SK-N-SH treated with all-trans-retinoic acid at 6 μM for 48 hours (cell line): Measurements from ENCODE around the gene ZCCHC14.

ENCODE experiments used
- ATAC-seq: fragments of 200-7000 bp; cut with Tn5 transposase; 3 replicates; pipeline ENCODE4 v1.9.1; 2020; ENCODE audit warnings: mild to moderate bottlenecking, moderate library complexity
- ARNTL ChIP-seq: fragments of 450-650 bp; formaldehyde crosslinking; IDR thresholded peaks from 2 replicates; pipeline ENCODE4 v1.5.0; 2020; ENCODE audit warnings: low read depth, mild to moderate bottlenecking, moderate library complexity, borderline replicate concordance
- BACH2 ChIP-seq: fragments of 250-450 bp; sonication (Bioruptor Pico); IDR thresholded peaks from 2 replicates; pipeline ENCODE4 v1.9.0; 2021; ENCODE audit warnings: mild to moderate bottlenecking, borderline replicate concordance
- CSDC2 ChIP-seq: fragments of 250-450 bp; sonication (Bioruptor Pico); IDR thresholded peaks from 2 replicates; pipeline ENCODE4 v1.5.0; 2020; ENCODE audit warnings: mild to moderate bottlenecking, moderate library complexity
- ESRRG ChIP-seq: fragments of 250-450 bp; sonication (Bioruptor Pico); IDR thresholded peaks from 2 replicates; pipeline ENCODE4 v1.6.1; 2021; ENCODE audit warnings: mild to moderate bottlenecking
- GLIS3 ChIP-seq: fragments of 250-450 bp; sonication (Bioruptor Pico); IDR thresholded peaks from 2 replicates; pipeline ENCODE4 v1.5.0; 2020; ENCODE audit warnings: mild to moderate bottlenecking, moderate library complexity
- ISL1 ChIP-seq: fragments of 250-450 bp; sonication (Bioruptor Pico); IDR thresholded peaks from 2 replicates; pipeline ENCODE4 v2.1.2; 2022; ENCODE audit warnings: mild to moderate bottlenecking, moderate library complexity
- PPARA ChIP-seq: fragments of 250-450 bp; sonication (Bioruptor Pico); IDR thresholded peaks from 2 replicates; pipeline ENCODE4 v1.5.0; 2020; ENCODE audit warnings: mild to moderate bottlenecking, borderline replicate concordance
- RARB ChIP-seq: fragments of 250-450 bp; sonication (Bioruptor Pico); IDR thresholded peaks from 2 replicates; pipeline ENCODE4 v1.8.0; 2021; ENCODE audit warnings: mild to moderate bottlenecking, moderate library complexity
- SNAI2 ChIP-seq: fragments of 250-450 bp; sonication (Bioruptor Pico); IDR thresholded peaks from 2 replicates; pipeline ENCODE4 v1.5.0; 2020; ENCODE audit warnings: mild to moderate bottlenecking, moderate library complexity
- TOX ChIP-seq: fragments of 250-450 bp; sonication (Bioruptor Pico); IDR thresholded peaks from 2 replicates; pipeline ENCODE4 v1.8.0; 2021; ENCODE audit warnings: mild to moderate bottlenecking, moderate library complexity, borderline replicate concordance
- ZC3H10 ChIP-seq: fragments of 250-450 bp; sonication (Bioruptor Pico); IDR thresholded peaks from 2 replicates; pipeline ENCODE4 v1.5.1; 2021; ENCODE audit warnings: mild to moderate bottlenecking, moderate library complexity
- ZFP3 ChIP-seq: fragments of 250-450 bp; sonication (Bioruptor Pico); IDR thresholded peaks from 2 replicates; pipeline ENCODE4 v1.5.0; 2020; ENCODE audit warnings: mild to moderate bottlenecking, moderate library complexity
- ZNF565 ChIP-seq: fragments of 450-650 bp; formaldehyde crosslinking; conservative IDR thresholded peaks from 2 replicates; pipeline ENCODE4 v1.5.0; 2020; ENCODE audit warnings: low read depth, mild to moderate bottlenecking, moderate library complexity
- ZNF70 ChIP-seq: fragments of 450-650 bp; formaldehyde crosslinking; IDR thresholded peaks from 2 replicates; pipeline ENCODE4 v1.5.0; 2020; ENCODE audit warnings: mild to moderate bottlenecking, moderate library complexity
- ZNF8 ChIP-seq: fragments of 450-650 bp; formaldehyde crosslinking; IDR thresholded peaks from 2 replicates; pipeline ENCODE4 v1.5.0; 2020; ENCODE audit warnings: mild to moderate bottlenecking, moderate library complexity
- TF ChIP-seq, protein P1 (sequence below): fragments of 250-450 bp; sonication (Bioruptor Pico); IDR thresholded peaks from 2 replicates; pipeline ENCODE4 v1.5.1; 2020; ENCODE audit warnings: low read depth, mild to moderate bottlenecking, moderate library complexity
- TF ChIP-seq, protein P2 (sequence below): fragments of 250-450 bp; sonication (Bioruptor Pico); IDR thresholded peaks from 2 replicates; pipeline ENCODE4 v1.8.0; 2020; ENCODE audit warnings: mild to moderate bottlenecking, moderate library complexity, borderline replicate concordance
- TF ChIP-seq, protein P3 (sequence below): fragments of 250-450 bp; sonication (Bioruptor Pico); IDR thresholded peaks from 2 replicates; pipeline ENCODE4 v1.5.1; 2021; ENCODE audit warnings: mild to moderate bottlenecking, moderate library complexity
- TF ChIP-seq, protein P4 (sequence below): fragments of 250-450 bp; sonication (Bioruptor Pico); IDR thresholded peaks from 2 replicates; pipeline ENCODE4 v1.5.0; 2020; ENCODE audit warnings: mild to moderate bottlenecking, moderate library complexity

Gene ZCCHC14

DNA sequence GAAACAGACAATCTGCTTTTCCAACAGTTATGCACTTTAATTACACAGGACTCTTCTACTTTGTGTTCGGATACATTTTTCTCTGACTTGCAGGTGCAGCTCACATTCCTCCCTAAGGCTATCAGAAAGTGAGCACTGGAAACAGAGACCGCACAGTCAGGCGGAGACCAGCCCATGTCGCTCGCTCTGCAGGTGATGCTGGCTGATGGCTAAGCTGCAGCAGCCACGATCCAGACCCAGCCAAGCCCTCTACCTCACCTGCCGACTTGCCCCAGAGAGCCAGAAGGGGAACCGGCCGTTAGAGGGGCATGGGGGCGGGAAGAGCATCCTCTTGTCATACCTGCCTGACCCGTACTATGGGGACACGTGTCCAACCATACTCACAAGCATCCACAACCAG, 66.9 kb downstream of the ZCCHC14 start (continued):
- TF ChIP-seq, protein P1, sequence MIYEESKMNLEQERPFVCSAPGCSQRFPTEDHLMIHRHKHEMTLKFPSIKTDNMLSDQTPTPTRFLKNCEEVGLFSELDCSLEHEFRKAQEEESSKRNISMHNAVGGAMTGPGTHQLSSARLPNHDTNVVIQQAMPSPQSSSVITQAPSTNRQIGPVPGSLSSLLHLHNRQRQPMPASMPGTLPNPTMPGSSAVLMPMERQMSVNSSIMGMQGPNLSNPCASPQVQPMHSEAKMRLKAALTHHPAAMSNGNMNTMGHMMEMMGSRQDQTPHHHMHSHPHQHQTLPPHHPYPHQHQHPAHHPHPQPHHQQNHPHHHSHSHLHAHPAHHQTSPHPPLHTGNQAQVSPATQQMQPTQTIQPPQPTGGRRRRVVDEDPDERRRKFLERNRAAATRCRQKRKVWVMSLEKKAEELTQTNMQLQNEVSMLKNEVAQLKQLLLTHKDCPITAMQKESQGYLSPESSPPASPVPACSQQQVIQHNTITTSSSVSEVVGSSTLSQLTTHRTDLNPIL, result no peak

DNA sequence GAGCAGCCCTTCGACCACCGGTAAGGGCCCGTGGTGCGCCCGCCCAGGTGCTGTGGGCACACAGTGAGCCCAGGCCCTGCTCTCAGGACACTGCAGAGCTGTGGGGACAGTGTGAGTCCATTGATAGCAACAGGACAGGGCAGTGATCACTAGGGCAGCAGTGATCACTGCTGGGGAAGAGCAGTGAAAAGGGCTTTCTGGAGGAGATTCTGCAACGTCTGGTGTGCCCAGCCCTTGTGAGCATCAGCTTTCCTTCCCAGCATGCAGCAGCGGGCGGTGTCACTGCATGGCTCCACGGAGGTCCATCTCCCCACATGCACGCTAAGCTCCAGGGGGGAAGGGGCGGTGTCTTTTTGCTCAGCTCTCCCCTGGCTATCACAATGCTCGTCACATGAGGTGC, 68.6 kb downstream of the ZCCHC14 start:
- ATAC-seq, result no peak; the same call in 2 of the 3 replicates
- no peak for TF ChIP-seq ZNF70 (CRISPR knock-in tag)
- TF ChIP-seq ZC3H10 (CRISPR knock-in tag), result no peak
- TF ChIP-seq, protein P2, sequence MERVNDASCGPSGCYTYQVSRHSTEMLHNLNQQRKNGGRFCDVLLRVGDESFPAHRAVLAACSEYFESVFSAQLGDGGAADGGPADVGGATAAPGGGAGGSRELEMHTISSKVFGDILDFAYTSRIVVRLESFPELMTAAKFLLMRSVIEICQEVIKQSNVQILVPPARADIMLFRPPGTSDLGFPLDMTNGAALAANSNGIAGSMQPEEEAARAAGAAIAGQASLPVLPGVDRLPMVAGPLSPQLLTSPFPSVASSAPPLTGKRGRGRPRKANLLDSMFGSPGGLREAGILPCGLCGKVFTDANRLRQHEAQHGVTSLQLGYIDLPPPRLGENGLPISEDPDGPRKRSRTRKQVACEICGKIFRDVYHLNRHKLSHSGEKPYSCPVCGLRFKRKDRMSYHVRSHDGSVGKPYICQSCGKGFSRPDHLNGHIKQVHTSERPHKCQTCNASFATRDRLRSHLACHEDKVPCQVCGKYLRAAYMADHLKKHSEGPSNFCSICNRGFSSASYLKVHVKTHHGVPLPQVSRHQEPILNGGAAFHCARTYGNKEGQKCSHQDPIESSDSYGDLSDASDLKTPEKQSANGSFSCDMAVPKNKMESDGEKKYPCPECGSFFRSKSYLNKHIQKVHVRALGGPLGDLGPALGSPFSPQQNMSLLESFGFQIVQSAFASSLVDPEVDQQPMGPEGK (CRISPR knock-in tag), result no peak
- TF ChIP-seq ZNF565 (CRISPR knock-in tag), result no peak
- no peak for TF ChIP-seq CSDC2 (CRISPR knock-in tag)
- TF ChIP-seq, protein P3, sequence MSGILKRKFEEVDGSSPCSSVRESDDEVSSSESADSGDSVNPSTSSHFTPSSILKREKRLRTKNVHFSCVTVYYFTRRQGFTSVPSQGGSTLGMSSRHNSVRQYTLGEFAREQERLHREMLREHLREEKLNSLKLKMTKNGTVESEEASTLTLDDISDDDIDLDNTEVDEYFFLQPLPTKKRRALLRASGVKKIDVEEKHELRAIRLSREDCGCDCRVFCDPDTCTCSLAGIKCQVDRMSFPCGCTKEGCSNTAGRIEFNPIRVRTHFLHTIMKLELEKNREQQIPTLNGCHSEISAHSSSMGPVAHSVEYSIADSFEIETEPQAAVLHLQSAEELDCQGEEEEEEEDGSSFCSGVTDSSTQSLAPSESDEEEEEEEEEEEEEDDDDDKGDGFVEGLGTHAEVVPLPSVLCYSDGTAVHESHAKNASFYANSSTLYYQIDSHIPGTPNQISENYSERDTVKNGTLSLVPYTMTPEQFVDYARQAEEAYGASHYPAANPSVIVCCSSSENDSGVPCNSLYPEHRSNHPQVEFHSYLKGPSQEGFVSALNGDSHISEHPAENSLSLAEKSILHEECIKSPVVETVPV (CRISPR knock-in tag), result no peak
- TF ChIP-seq BACH2 (CRISPR knock-in tag), result no peak
- TF ChIP-seq ZFP3 (CRISPR knock-in tag), result no peak
- TF ChIP-seq PPARA (CRISPR knock-in tag), result no peak
- no peak for TF ChIP-seq SNAI2
- TF ChIP-seq RARB (CRISPR knock-in tag), result no peak
- TF ChIP-seq ARNTL (CRISPR knock-in tag), result no peak
- TF ChIP-seq TOX (CRISPR knock-in tag), result no peak
- TF ChIP-seq, protein P1, result no peak
- TF ChIP-seq, protein P4, sequence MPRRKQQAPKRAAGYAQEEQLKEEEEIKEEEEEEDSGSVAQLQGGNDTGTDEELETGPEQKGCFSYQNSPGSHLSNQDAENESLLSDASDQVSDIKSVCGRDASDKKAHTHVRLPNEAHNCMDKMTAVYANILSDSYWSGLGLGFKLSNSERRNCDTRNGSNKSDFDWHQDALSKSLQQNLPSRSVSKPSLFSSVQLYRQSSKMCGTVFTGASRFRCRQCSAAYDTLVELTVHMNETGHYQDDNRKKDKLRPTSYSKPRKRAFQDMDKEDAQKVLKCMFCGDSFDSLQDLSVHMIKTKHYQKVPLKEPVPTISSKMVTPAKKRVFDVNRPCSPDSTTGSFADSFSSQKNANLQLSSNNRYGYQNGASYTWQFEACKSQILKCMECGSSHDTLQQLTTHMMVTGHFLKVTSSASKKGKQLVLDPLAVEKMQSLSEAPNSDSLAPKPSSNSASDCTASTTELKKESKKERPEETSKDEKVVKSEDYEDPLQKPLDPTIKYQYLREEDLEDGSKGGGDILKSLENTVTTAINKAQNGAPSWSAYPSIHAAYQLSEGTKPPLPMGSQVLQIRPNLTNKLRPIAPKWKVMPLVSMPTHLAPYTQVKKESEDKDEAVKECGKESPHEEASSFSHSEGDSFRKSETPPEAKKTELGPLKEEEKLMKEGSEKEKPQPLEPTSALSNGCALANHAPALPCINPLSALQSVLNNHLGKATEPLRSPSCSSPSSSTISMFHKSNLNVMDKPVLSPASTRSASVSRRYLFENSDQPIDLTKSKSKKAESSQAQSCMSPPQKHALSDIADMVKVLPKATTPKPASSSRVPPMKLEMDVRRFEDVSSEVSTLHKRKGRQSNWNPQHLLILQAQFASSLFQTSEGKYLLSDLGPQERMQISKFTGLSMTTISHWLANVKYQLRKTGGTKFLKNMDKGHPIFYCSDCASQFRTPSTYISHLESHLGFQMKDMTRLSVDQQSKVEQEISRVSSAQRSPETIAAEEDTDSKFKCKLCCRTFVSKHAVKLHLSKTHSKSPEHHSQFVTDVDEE (CRISPR knock-in tag), result no peak
- no peak for TF ChIP-seq GLIS3
- TF ChIP-seq ESRRG (CRISPR knock-in tag), result no peak

DNA sequence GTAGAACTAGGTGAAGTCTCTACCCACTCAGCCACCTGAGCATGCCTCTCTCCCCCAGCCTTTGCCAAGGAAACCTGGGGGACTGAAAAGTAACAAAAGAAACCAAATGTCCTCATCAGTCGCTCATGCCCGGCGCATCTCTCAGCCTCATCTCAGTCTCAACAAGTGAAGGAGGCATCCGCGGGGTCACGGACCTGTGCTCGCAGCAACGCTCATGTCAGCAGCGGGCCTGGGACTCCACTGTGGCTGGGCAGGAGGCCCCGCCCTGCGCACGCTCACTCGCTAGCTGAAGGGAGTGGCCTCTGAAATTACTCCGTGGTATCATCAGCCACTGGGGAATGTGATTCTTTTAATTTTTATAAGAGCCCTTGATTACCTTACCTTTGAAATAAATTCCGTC, 69.4 kb downstream of the ZCCHC14 start:
- no peak for ATAC-seq
- TF ChIP-seq CSDC2 (CRISPR knock-in tag), result no peak

DNA sequence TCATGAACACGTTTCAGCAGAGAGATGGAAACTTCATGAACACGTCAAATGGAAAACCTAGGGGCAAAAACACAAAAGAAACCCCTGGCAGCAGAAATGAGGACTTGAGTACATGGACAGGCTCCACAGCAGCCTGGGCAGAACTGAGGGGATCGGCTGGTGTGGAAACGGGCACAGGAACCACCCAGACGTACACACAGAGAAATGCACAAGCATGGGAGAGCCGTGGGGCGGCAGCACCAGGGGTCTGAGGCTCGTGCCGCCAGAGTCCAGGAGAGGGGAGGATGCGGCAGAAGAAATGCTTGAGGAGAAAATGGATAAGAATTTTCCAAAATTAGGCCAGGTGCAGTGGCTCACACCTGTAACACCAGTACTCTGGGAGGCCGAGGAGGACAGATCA, 70.7 kb downstream of the ZCCHC14 start:
- ATAC-seq, result no peak
- TF ChIP-seq ZC3H10 (CRISPR knock-in tag), result no peak

DNA sequence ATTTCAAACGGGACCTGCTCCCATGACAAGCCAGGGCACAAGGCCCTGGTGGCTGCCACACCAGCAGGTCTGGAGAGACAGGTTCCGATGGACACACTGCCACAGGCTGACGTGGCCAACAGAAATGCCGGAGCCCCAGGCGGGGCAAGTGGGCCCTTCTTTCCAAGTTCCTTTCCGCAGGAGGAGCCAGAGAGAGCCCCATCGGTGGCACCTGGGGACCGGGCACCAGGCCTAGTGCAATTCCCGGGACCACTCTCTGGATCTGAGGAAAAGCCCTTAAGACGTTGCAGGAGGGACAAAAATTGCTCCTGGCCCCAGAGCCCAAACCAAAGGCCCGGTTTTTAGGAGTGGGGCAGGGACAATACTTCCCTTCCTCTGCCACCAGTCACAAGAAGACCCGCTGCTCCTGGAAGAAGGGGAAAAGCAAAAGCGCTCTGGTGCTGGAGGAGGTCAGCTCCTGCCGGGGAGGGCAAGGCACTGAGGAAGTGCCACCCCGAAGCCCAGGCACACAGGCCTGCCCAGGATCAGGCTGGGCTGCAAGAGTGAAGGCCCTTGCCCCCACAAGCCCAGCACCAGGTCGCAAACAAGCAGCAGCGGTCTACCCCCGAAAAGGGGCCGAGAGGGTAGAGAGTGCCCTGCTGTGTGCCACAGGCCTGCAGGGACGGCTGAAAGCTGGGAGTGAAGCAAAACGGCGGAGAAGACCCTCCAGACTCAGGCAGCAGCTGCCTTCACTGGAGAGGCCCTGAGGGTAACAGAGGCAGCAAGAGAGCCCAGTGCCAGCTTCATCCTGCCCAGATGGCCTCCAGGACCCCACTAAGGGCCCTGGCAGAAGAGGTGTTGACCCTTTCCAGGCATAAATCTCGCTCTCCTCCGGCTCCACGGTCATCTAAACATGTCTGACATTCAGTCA, 71.6 kb downstream of the ZCCHC14 start:
- no peak for ATAC-seq
- TF ChIP-seq, protein P4 (CRISPR knock-in tag), result no peak
- TF ChIP-seq ZC3H10 (CRISPR knock-in tag), result no peak
- TF ChIP-seq, protein P2 (CRISPR knock-in tag), result no peak
- no peak for TF ChIP-seq GLIS3
- TF ChIP-seq ZNF8, result no peak
- no peak for TF ChIP-seq BACH2 (CRISPR knock-in tag)
- TF ChIP-seq SNAI2, result no peak
- TF ChIP-seq ISL1, result no peak
- TF ChIP-seq CSDC2 (CRISPR knock-in tag), result no peak
- no peak for TF ChIP-seq ZNF565 (CRISPR knock-in tag)
- no peak for TF ChIP-seq RARB (CRISPR knock-in tag)
